Activated CD8-positive, alpha-beta memory T cell treated with anti-CD3 and anti-CD28 coated beads, Interleukin-2, amount 50 U/mL, for 48 hours (primary cell): ENCODE data around the gene GLRX.

ENCODE experiments used
- DNase-seq: peaks from one replicate; pipeline ENCODE4 v3.0.0-alpha.2; 2020

Gene GLRX

GRCh38 chr5:95822542-95823181, at the start of gene GLRX:
GLRX (minus strand) TSS chr5:95822726; CDS start chr5:95822662, 64 bp downstream.
- no peak for DNase-seq

- DNase-seq = peak; percentile 45
Measured at GRCh38 chr5:95871146-95871806, 48.8 kb upstream of the GLRX start.

- DNase-seq = peak; percentile 74
Measured at GRCh38 chr5:95870105-95870672, 47.7 kb upstream of the GLRX start.

- DNase-seq = peak; percentile 74
Measured at GRCh38 chr5:95869173-95869855, 46.8 kb upstream of the GLRX start.

- DNase-seq = no peak
Measured at GRCh38 chr5:95868136-95868535, 45.6 kb upstream of the GLRX start.

GRCh38 chr5:95866435-95867040, 44.0 kb upstream of the GLRX start:
- DNase-seq = no peak

- peak; percentile 33 for DNase-seq
Measured at GRCh38 chr5:95864944-95865504, 42.5 kb upstream of the GLRX start.

GRCh38 chr5:95864456-95864855, 41.9 kb upstream of the GLRX start:
- peak; percentile 2 for DNase-seq

- no peak for DNase-seq
Measured at GRCh38 chr5:95863383-95863757, 40.8 kb upstream of the GLRX start.

- DNase-seq = peak; percentile 48
Measured at GRCh38 chr5:95862671-95863382, 40.3 kb upstream of the GLRX start.

GRCh38 chr5:95861864-95862561, 39.5 kb upstream of the GLRX start:
- peak; percentile 59 for DNase-seq

GRCh38 chr5:95861221-95861863, 38.8 kb upstream of the GLRX start:
- DNase-seq = peak; percentile 62

GRCh38 chr5:95859661-95860060, 37.1 kb upstream of the GLRX start:
- DNase-seq = peak; percentile 53

GRCh38 chr5:95858661-95859595, 36.4 kb upstream of the GLRX start:
- DNase-seq = peak; percentile 98

GRCh38 chr5:95858023-95858461, 35.5 kb upstream of the GLRX start:
- DNase-seq = peak; percentile 53

- DNase-seq = peak; percentile 52
Measured at GRCh38 chr5:95857185-95857945, 34.8 kb upstream of the GLRX start.

GRCh38 chr5:95856501-95856981, 34.0 kb upstream of the GLRX start:
- DNase-seq = peak; percentile 44

GRCh38 chr5:95853490-95853889, 31.0 kb upstream of the GLRX start:
- peak; percentile 42 for DNase-seq

GRCh38 chr5:95852567-95852966, 30.0 kb upstream of the GLRX start:
- DNase-seq = peak; percentile 38
